SK-N-SH treated with all-trans-retinoic acid at 6 μM for 48 hours (cell line): ENCODE results near the gene SART3.

Experiments used
- GLIS3 ChIP-seq: fragments of 250-450 bp; sonication (Bioruptor Pico); IDR thresholded peaks from 2 replicates; pipeline ENCODE4 v1.5.0; 2020; ENCODE audit warnings: mild to moderate bottlenecking, moderate library complexity
- RARB ChIP-seq: fragments of 250-450 bp; sonication (Bioruptor Pico); IDR thresholded peaks from 2 replicates; pipeline ENCODE4 v1.8.0; 2021; ENCODE audit warnings: mild to moderate bottlenecking, moderate library complexity
- TCF4 ChIP-seq: fragments of 250-450 bp; sonication (Bioruptor Pico); IDR thresholded peaks from 2 replicates; pipeline ENCODE4 v1.8.0; 2021; ENCODE audit warnings: mild to moderate bottlenecking, moderate library complexity, borderline replicate concordance
- ZC3H10 ChIP-seq: fragments of 250-450 bp; sonication (Bioruptor Pico); IDR thresholded peaks from 2 replicates; pipeline ENCODE4 v1.5.1; 2021; ENCODE audit warnings: mild to moderate bottlenecking, moderate library complexity
- ZNF70 ChIP-seq: fragments of 450-650 bp; formaldehyde crosslinking; IDR thresholded peaks from 2 replicates; pipeline ENCODE4 v1.5.0; 2020; ENCODE audit warnings: mild to moderate bottlenecking, moderate library complexity
- TF ChIP-seq, protein P1 (sequence below): fragments of 250-450 bp; sonication (Bioruptor Pico); IDR thresholded peaks from 2 replicates; pipeline ENCODE4 v1.5.1; 2021; ENCODE audit warnings: mild to moderate bottlenecking, moderate library complexity

DNA sequence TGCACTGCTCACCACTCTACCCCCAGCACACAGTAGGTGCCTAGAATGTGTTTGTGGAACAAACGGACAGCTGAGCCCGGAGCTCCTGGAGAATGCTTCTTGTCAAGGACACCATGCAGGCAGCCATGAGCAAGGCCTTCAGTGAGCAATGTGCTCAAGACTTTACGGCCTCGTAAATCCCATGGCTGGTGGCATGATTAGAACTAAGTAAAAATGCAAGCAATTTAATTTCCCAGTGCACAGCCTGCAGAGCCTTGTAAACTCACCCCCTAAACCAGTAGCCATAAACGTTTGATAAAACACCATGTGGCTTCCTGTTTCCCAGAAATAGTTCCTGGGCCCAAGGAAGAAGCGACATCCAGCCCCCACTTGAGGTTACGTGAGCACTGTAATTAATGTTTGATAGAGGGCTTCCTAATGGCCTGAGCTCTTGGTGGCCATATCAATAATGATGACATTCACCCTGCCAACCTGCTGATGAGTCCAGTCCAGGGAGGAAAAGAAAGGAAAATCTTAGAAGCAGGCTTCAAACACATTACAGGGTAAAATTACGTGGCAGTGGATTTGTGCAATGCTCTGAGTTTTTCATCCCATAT, 82.3 kb downstream of the SART3 start:
- TF ChIP-seq RARB (CRISPR knock-in tag) (no peak), TCF4 (CRISPR knock-in tag) (no peak), ZC3H10 (CRISPR knock-in tag) (no peak), GLIS3 (no peak), ZNF70 (CRISPR knock-in tag) (no peak)
- TF ChIP-seq, protein P1, sequence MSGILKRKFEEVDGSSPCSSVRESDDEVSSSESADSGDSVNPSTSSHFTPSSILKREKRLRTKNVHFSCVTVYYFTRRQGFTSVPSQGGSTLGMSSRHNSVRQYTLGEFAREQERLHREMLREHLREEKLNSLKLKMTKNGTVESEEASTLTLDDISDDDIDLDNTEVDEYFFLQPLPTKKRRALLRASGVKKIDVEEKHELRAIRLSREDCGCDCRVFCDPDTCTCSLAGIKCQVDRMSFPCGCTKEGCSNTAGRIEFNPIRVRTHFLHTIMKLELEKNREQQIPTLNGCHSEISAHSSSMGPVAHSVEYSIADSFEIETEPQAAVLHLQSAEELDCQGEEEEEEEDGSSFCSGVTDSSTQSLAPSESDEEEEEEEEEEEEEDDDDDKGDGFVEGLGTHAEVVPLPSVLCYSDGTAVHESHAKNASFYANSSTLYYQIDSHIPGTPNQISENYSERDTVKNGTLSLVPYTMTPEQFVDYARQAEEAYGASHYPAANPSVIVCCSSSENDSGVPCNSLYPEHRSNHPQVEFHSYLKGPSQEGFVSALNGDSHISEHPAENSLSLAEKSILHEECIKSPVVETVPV (CRISPR knock-in tag): no peak
